Measurements from ENCODE around the gene CASP9. TPM values are rescaled to one million over a fixed set of nuclear protein-coding genes. Genes with fewer than 3 reads are reported as not detected.

CASP9 gene
- polyA plus RNA-seq, 3 donors = 27.4 to 41.9 (median 33.5) TPM

GRCh38 chr1:15449567-15449966 lies 74.4 kb downstream of the CASP9 start:
- no peak for DNase-seq

GRCh38 chr1:15448877-15449462 lies 75.0 kb downstream of the CASP9 start:
- DNase-seq = no peak

GRCh38 chr1:15446212-15446611 lies 77.8 kb downstream of the CASP9 start:
- no peak for DNase-seq

- DNase-seq = no peak
These were observed 78.5 kb downstream of the CASP9 start for GRCh38 chr1:15445390-15446122.

- no peak for DNase-seq
These were observed 79.3 kb downstream of the CASP9 start for GRCh38 chr1:15444468-15445389.

- DNase-seq = no peak
These were observed 80.7 kb downstream of the CASP9 start for GRCh38 chr1:15443281-15443680.

GRCh38 chr1:15442759-15443158 lies 81.3 kb downstream of the CASP9 start:
- no peak for DNase-seq

- no peak for DNase-seq
These were observed 81.9 kb downstream of the CASP9 start for GRCh38 chr1:15442119-15442518.

Other genes with a start within 250 kb of the CASP9 start
- 10 to 100 TPM; 11.8 to 15.6 (median 15.0) TPM for gene EFHD2, start 114.3 kb downstream of the CASP9 start, polyA plus RNA-seq (ENCODE audit: insufficient read length in 3 of 3)
- under 1 TPM; 0.10 to 0.27 (median 0.21) TPM for gene CTRC, start 85.8 kb downstream of the CASP9 start, polyA plus RNA-seq (ENCODE audit: insufficient read length in 3 of 3)
- under 1 TPM in 2 of 3 donors, not detected in 1; 0.14 to 0.59 TPM for gene CELA2A, start 67.5 kb downstream of the CASP9 start, polyA plus RNA-seq (ENCODE audit: insufficient read length in 3 of 3)
- under 1 TPM; 0.31 to 0.90 (median 0.59) TPM for gene CELA2B, start 48.1 kb downstream of the CASP9 start, polyA plus RNA-seq (ENCODE audit: insufficient read length in 3 of 3)
- gene DNAJC16, start 2.6 kb upstream of the CASP9 start, polyA plus RNA-seq (ENCODE audit: insufficient read length in 3 of 3) = 10 to 100 TPM; 26.8 to 41.9 (median 37.4) TPM
- gene AGMAT, start 60.8 kb upstream of the CASP9 start, polyA plus RNA-seq (ENCODE audit: insufficient read length in 3 of 3) = 10 to 100 TPM; 31.9 to 39.6 (median 35.9) TPM
- gene DDI2, start 93.2 kb upstream of the CASP9 start, polyA plus RNA-seq (ENCODE audit: insufficient read length in 3 of 3) = 10 to 100 TPM; 16.8 to 25.0 (median 24.2) TPM
- gene PLEKHM2, start 160.1 kb upstream of the CASP9 start, polyA plus RNA-seq (ENCODE audit: insufficient read length in 3 of 3) = 10 to 100 TPM; 49.5 to 51.4 (median 51.1) TPM
- 1 to 10 TPM; 2.4 to 4.5 (median 3.4) TPM for gene SLC25A34, start 212.0 kb upstream of the CASP9 start, polyA plus RNA-seq (ENCODE audit: insufficient read length in 3 of 3)
- gene TMEM82, start 218.3 kb upstream of the CASP9 start, polyA plus RNA-seq (ENCODE audit: insufficient read length in 3 of 3) = 1 to 10 TPM; 4.5 to 6.1 (median 5.2) TPM
- gene FBLIM1, start 234.6 kb upstream of the CASP9 start, polyA plus RNA-seq (ENCODE audit: insufficient read length in 3 of 3) = 10 to 100 TPM; 55.1 to 65.3 (median 59.4) TPM